ENCODE results near the gene SCN7A.

Gene SCN7A

DNA sequence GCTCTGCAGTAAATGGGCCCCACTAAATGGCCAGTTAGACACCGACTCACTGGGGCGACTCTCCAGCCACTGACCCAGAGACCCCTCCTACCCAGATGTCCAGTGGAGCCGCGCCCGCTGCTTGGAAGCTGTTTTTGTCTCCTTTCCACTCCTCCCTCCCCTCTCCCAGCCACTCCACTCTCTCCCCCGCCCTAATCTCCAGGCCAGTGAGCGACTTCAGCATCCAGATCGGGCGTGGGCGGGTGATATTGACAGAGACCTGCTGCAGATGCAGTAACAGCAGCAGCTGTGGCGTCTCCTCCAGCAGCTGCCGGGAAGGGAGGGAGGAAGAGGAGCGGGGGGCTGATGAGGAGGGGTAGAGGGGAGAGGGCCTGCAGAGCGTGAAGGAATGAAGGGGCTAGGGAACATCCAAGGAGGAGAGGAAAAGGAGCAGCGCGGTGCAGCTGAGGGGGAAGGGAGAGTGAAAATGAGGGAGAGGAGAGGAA is at the start of gene SCN7A:
TSS of gene SCN7A (minus strand) at position 110 of the 485 bp plus-strand sequence. CDS start 16,553 bp downstream, outside the sequence.
- peak; percentile 14 to 51 for DNase-seq
- no peak for TF ChIP-seq POLR2A (IDR thresholded peaks at IDR 0.05; ENCODE audit: low read length)
- no peak for TF ChIP-seq GATA1 (IDR thresholded peaks at IDR 0.05; ENCODE audit: low read depth, low read length)

- TF ChIP-seq GATA1 (IDR thresholded peaks at IDR 0.05; ENCODE audit: low read depth, low read length) (no peak), POLR2A (IDR thresholded peaks at IDR 0.05; ENCODE audit: low read length) (no peak)
- DNase-seq: peak; percentile 46 to 68
These were observed 45.5 kb upstream of the SCN7A start for GRCh38 chr2:166539340-166540162.

DNA sequence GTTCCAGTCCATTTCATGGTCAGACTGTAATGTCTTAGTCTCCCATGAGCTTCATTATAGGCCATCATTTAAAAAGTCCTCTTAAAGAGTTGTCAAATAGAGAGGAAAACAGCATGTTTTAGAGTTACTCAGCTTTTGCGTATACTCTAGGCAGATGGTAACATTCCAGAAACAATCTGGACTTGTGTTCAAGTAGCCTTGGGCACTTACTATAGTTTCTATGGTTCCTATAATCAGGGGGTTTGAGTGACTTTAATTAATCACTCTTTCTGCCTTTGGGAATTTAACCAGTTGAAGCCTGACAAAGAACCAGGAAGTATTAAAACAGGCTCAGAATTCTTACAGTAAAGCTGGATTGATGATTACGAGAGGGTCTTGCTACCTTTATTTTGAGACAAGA is 42.1 kb upstream of the SCN7A start:
- no peak for TF ChIP-seq POLR2A (IDR thresholded peaks at IDR 0.05; ENCODE audit: low read length)
- TF ChIP-seq GATA1 (IDR thresholded peaks at IDR 0.05; ENCODE audit: low read depth, low read length): no peak
- no peak for DNase-seq

DNA sequence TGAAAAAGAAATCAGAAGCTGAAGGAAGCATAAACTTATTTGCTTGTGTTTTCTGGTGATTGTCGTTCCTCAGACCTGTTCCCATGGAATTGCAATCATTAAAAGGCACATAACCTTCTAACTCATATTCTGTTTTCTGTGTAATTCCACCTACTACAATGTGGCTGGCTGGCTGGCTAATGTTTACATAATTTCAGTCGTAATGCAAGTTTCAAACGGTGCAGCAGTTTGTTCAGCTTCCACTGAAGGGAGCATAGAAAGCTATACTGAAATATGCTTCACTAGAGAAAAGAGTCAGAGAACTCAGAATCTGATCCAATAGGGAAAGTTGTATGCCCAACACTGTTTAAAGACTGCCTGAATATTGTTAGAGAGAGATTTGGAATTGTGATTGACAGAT is 27.1 kb upstream of the SCN7A start:
- DNase-seq: no peak
- TF ChIP-seq POLR2A (IDR thresholded peaks at IDR 0.05; ENCODE audit: low read length): no peak
- no peak for TF ChIP-seq GATA1 (IDR thresholded peaks at IDR 0.05; ENCODE audit: low read depth, low read length)

DNA sequence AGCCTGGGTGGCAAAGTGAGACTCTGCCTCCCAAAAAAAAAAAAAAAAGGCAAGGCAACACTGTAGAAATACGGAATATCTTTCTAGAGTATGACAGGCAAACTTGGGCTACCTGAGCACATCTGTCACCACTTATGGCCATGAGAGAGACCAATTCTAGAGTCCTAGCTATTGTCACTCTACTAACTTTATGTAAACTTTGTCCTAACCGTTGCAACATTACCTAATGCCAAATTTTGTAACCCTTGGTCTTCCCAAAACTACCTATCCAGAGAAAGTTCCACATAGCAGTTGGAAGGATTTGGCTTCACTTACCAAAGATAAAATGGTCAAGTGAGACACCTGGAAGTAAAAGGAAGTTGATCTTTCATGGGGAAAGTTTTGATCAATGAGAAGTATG is 26.6 kb upstream of the SCN7A start:
- TF ChIP-seq POLR2A (IDR thresholded peaks at IDR 0.05; ENCODE audit: low read length) (no peak), GATA1 (IDR thresholded peaks at IDR 0.05; ENCODE audit: low read depth, low read length) (no peak)
- DNase-seq: no peak

DNA sequence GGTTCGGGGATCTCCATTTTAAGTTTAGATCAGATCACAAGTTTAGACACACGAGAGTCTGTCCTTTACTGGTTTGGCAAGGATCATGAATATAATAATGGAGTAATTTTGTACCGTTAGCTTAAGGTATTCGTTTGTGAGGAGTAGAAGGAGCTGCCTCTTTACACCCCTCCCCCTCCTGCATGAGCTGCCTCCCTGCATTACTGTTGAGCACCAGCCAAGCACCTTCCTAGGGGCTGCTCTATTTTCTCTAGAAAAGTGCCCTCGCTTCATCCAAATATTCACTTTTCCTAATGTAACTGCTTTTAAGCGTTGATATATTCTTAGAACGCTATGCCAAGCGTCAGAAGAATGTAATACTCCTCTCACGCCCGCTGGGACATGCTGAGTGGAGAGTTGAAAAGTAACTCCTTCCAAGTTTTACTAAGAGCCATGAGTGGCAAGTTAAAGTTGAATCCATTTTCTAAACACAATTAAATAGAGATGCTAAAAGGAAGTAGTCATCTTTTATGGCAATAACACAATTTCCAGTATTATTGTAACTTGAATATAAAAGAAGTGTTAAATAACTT is 25.4 kb upstream of the SCN7A start:
- TF ChIP-seq POLR2A (IDR thresholded peaks at IDR 0.05; ENCODE audit: low read length) (no peak), GATA1 (IDR thresholded peaks at IDR 0.05; ENCODE audit: low read depth, low read length) (no peak)
- no peak for DNase-seq

DNA sequence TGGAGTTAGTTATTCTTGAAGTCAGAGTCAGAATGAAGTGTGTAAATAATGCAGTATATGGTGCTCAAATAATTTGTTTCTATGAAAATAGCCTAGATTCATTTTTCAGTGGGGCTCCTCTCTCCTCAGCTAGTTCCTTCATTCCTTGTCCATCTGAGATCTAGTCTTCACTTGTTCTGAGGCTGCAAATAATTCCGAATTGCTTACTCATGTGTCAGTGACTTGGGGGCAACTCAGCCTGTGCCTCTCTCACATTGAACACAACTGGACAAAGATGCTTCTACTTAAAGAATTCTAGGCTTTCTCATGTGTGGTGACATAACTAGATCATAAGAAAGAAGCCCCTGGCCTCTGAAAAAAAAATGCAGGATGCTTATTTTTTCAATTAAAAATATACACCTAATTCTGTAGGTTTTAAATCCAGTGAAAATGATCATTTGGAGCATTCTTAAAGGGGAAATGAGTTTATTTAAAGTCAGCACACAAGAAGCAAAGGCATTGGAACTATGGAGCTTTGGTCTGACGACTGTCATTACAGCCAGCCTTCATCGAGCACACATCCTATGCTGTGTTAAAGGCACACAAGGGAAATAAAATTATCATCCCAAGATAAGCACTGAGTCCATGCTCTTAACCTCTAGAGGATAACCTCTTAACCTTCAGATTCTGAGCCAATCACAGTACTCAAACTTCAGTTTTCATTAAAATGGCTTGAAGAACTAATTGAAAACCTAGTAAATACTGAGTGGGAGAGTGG is 24.8 kb upstream of the SCN7A start:
- TF ChIP-seq GATA1 (IDR thresholded peaks at IDR 0.05; ENCODE audit: low read depth, low read length) (no peak), POLR2A (IDR thresholded peaks at IDR 0.05; ENCODE audit: low read length) (no peak)
- no peak for DNase-seq

GRCh38 chr2:166517533-166518061 is 23.5 kb upstream of the SCN7A start:
- no peak for DNase-seq
- no peak for TF ChIP-seq POLR2A (IDR thresholded peaks at IDR 0.05; ENCODE audit: low read length)
- no peak for TF ChIP-seq GATA1 (IDR thresholded peaks at IDR 0.05; ENCODE audit: low read depth, low read length)

DNA sequence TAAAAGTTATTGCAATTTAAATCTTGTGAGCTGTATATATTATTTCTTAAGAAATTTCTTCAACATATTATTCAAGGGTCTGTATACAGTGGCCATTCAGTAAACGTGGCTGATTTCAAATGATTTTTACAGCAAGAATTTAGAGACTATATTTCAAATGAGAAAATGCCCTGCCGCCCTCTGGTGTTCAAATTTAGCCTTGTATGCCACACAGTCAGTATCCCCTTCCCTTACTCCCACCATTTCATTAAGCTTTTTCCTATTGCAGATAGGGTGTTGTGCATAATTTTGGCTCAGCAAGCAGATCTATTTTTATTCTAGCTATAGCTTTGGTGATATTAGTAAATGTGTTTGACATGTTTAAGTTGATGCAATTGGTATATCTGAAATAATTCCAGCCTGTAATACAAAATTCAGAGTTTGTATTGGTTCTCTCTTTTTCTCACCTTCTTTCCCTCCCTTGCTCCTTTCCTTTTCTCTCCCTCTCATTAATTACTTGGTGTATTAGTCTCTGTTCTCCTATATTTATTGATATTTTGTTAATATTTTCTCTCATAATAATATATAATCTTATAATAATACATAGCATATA is 22.8 kb upstream of the SCN7A start:
- peak; percentile 1 to 15 for DNase-seq

DNA sequence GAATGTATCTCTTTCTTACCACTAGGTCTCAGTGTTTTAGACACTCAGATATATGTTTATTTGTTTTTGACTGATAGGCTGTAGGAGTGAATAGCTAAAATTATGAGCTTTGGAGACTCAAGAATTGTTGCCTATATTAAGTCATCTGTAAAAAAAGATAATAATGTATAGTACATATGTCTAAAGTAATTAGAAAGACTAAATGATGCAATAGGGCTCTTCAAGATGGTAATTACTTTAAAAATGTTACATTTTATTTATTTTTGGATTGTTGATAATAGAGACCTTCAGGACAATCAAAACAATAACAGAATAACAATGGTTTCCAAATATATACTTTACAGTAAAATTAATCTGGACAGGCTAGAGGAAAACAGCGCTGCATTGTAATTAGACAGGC is 19.9 kb upstream of the SCN7A start:
- DNase-seq: no peak
- TF ChIP-seq GATA1 (IDR thresholded peaks at IDR 0.05; ENCODE audit: low read depth, low read length) (no peak), POLR2A (IDR thresholded peaks at IDR 0.05; ENCODE audit: low read length) (no peak)

More for the DNA sequence above, 22.8 kb upstream of the SCN7A start:
- TF ChIP-seq GATA1 (IDR thresholded peaks at IDR 0.05; ENCODE audit: low read depth, low read length) (no peak), POLR2A (IDR thresholded peaks at IDR 0.05; ENCODE audit: low read length) (no peak)

- DNase-seq: no peak
- TF ChIP-seq GATA1 (IDR thresholded peaks at IDR 0.05; ENCODE audit: low read depth, low read length): no peak
- TF ChIP-seq POLR2A (IDR thresholded peaks at IDR 0.05; ENCODE audit: low read length): no peak
These were observed 5.2 kb upstream of the SCN7A start for GRCh38 chr2:166499281-166499680.

DNA sequence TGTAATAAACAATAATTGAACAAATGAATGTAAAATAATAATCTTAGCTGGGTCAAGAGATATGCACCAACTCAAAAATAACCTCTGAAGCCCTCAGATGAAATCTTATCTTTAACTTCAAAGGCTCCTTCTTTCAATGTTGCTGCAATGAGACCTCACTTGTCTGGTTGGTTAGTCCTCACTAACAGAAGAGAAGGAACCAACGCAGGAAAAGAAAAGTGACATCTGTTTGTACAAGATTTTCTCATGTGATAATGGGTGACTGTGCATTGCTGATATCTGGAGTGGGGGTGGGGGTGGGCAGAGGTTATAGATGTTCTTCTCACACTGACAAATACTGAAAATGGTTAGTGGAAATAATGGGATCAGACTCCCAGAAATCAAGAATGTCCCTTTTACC is 2.6 kb downstream of the SCN7A start:
- peak; percentile 14 to 63 for DNase-seq
- no peak for TF ChIP-seq POLR2A (IDR thresholded peaks at IDR 0.05; ENCODE audit: low read length)
- no peak for TF ChIP-seq GATA1 (IDR thresholded peaks at IDR 0.05; ENCODE audit: low read depth, low read length)

DNA sequence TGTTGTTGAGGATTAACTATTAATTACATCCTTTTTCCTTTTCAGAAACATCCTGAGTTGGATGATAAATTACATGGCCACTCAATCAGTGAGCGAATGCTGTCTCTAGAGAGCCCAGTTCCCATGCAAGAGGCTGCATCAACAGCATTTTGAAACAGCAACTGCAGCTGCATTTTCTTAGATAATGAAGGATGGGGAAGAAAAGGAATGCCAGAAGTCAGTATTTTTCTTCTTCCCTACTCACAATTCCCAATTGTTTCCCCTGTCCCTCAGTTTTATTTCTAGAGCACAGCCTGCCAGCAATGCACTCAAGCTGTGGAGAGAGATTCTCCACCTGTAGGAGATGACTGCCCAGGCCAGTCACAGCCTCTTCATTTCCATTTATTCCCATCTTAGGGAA is 6.9 kb downstream of the SCN7A start:
- TF ChIP-seq POLR2A (IDR thresholded peaks at IDR 0.05; ENCODE audit: low read length): no peak
- TF ChIP-seq GATA1 (IDR thresholded peaks at IDR 0.05; ENCODE audit: low read depth, low read length): no peak
- no peak for DNase-seq
